Anterior cingulate cortex (tissue), 58 donors: ENCODE measurements around the gene TBCK.

Experiments
- DNase-seq, 58 donors: peaks; one replicate each; lab custom pipeline; 2025; lab: John Stamatoyannopoulos, UW

TBCK gene

DNA sequence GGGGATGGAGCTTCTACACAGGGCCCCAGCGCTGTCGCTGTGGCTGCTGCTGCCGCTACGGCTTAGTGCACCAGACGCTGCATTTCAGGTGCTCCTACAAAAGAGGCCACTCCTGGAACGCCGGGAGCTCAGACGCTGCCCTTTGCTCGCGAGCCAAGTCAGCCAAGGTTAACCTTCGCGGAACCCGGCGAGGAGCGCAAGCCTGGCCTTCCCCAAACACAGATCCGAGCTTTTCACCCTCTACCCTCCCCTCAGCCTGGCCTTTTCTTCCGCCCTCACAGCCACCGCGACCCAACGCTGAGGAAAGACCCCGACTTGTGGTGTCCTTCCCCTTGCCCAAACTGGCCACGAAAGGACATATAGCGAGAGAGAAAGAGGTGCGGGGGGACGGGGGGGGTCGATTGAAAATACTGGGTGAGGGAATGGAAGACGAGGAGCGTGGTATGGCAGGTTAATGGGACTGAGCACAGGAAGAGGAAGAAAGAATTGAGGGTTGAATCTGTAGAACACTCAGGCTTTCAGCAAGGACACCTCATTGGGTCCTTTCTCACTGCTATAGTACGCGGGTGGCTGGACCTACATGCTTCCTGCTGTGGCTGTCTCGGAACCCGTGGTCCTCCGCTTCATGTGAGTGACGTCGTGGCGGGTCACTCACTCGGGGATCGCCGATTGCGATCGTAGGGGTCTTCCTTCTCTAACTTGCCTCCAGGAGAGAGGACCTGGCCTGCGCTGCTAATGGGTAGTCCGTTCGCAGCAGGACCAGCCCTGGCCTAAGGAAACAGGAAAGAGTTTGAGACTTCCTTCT, at the start of gene TBCK, which contains the start of gene AIMP1:
TSS of gene TBCK (minus strand) at position 242 of the 805 bp plus-strand sequence. CDS start 7,249 bp downstream, outside the sequence.
TSS of gene AIMP1 (plus strand) at position 583 of the 805 bp plus-strand sequence. CDS start 8,460 bp downstream, outside the sequence.
- peak; percentile 67 to 97 (median 87) for DNase-seq

DNA sequence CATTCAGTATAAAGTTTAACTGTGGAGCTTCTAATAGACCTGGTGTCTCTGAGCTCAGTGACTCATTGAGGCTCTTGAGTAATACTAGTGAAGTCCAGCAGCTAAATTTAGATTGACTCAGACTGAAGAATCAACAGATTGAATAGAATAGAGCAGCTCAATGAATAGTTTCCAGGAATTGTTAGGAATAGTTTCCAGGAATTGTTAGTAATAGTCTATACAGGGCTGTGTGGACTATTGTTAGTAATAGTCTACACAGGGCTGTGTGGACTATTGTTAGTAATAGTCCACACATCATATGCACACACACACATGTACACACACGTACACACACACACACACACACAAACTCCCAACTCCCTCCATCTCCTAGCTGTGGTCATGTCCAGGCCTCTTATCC, 49.6 kb upstream of the TBCK start:
- peak in 1 of 58 donors; percentile 1 for DNase-seq

DNA sequence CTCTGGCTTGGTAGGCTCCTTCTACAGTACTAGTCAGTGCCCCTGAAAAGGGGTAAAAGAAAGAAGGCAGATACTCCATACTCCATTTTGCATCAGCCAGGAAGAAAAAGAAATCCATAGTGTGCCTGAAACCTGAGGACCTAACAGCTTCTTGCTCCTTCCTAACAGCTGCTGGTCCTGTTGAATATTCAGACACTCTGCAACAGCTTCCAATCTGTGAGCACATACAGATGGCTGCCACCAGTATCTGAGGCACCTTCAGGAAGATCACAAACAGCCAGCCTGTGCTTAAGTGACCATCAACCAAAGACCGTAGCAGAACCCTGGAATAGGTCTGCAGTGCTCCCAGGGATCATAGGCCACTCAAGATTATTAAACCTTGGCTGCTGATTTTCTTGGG, 48.3 kb upstream of the TBCK start:
- DNase-seq: no peak

DNA sequence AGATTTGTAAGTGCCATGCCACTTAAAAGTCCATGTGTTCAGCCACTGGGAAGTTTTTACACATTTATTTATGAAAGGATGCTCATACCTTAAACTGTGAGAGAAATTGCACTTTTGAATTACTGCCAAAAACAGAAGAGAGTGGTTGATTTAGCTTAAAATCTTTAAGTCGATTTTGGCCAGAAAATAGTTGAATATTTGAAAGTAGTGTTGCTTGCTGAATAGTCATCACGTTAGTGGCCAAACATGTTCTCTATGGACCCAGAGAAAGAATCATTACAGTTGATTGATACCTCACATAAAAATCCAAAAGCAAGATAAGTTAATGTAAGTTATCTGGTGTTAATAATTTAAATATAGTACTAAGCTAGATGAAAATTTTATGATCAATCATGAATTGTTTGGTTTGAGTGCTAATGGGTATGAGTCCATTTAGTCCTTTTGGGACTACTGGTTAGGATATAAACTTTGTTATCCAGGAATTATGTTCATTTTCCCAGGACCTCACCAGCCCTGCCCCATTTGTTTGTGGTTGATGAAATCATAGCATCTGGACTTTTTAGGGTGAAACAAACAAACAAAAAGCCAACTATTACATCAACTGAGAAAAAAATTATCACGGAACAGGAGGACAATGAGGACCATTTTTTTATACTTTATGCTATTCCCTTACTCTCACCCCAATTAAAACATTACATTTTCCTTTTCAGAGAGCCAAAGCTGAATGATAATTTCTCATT, 46.2 kb upstream of the TBCK start:
- DNase-seq: no peak

DNA sequence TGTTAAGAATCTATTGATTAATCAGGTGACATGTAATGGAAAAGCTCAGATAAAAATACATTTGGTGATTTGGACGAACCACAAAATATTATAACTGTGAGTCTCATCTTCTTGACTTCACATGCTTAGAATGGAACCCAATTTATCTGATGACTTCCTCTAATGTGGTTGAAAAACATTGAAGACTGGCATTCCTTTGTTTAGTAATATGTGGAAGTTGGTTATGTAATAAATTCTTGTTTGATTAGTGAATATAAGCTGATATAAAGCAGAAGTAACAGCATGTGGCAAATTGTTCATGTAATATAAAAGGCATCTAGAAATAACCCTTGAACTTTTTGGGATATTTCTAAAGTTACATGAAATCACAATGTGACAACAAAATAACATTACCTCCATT, 42.9 kb upstream of the TBCK start:
- no peak for DNase-seq

DNA sequence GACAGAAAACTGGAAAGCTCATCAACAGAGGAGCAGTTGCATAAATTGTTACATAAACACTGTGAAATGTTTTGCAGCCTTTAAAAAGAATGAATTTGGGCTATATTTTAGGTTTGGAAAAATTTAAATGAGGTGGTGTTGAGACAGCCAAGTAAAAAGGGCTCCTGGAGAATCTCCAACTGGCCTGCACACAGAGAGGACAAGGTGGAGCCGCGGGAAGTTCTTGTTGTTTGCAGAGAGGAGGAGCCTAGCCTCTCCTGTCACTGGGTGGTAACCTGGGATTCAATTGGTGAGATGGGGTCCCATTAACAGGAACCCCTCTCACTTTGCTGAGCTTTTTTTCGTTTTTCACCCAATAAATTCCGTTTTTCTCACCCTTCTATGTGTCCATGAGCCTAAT, 39.2 kb upstream of the TBCK start:
- DNase-seq: peak in 6 of 58 donors; percentile 1 to 4 (median 2)

DNA sequence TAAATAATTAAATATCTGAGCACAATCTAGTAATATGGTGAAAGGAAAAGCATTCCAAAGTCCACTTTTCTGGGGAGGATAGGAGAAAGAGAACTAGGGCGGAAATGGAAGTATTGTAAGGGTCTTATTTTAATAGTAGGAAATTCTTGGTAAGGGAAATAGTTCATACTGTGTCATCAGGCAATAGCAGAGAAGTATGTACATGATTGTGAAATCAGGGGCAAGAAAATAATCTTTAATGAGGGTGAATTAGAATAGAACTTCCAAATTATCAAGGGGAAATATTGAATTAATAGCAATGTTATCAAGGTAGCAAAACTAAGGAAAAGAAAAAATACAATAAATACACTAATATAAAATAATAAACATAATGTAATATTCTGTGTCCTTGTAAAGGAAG, 37.8 kb upstream of the TBCK start:
- DNase-seq: no peak

DNA sequence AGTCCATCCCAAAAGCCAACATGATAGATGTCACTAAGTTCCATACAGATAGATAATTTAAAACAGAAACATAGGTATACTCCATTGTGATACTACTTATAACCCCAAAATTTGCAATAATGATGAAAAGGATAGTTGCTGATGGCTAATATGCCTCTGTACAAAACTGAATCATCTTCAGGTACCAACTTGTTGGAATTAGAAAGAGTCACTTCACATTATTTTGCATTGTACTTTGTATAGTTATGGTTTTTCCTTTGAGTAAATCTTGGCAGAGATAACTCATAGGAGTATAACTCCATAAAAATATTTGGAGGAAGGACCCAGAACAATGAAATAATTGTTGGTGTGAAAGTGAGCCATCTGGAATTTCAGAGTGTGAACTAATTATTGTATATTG, 35.0 kb upstream of the TBCK start:
- no peak for DNase-seq

DNA sequence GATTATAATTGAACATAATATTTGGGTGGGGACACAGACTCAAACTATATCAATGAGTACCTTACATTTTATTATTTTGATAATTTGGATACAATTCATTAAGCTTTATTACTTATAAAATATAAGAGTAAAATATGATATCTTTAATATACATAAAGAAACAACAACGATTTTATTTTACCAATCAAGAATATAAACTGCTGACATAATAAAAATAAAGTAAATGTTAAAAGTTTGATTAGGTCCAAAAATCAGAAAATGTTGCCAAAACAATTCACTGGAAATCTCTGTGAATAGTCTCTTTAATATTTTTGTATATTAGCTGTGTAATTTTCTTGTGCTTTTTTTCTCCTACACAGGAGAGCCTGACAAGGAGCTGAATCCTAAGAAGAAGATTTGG, 31.2 kb upstream of the TBCK start:
- DNase-seq: no peak

DNA sequence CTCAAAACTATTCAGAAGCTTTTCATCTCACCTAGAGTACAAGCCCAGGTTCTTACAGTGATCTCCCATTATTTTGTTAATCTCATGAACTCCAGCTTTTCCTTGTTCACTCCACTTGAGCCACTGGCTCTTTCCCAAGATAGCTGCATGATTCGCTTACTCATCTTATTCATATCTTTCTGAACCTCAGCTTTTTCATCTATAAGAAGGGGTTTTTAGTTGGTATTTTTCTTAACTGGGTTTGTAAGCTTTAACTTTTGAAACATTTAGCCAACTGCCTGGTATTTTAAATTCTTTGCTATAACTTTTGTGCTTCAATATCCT, 28.6 kb upstream of the TBCK start:
- DNase-seq: no peak

DNA sequence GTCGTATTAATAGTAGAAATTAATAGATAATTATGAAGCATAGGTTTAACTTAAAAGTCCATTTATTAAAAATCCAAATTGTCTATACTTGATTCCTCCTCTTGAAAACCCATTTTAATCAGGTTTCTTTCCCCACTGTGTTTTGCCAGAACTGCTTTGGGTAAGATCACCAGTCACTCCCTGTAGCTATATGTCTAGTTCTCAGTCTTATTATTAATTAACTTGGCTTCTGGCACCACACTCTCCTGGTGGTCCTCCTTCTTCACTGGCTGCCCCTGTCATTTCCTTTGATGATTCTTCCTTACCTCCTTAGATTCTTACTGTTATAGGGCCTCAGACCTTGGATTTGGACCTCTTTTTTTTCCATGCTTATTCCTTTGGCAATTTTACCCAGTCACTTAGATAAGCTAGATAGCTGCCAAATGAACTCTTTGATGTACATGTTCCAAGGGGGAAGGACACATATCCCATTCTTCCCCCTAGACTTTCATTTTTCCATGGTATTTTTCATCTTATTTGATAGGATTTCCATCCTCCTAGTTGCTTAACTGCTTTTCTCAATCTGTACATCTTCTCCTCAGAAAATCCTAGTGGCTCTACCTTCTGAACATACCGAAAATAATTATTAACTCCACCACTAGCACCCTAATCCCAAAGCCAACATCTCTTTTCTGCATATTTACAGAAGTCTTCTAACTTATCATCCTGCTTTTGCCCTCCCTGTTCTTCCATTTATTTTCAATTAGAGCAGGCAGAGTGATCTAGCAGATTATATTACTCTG, 28.0 kb upstream of the TBCK start:
- DNase-seq: no peak

DNA sequence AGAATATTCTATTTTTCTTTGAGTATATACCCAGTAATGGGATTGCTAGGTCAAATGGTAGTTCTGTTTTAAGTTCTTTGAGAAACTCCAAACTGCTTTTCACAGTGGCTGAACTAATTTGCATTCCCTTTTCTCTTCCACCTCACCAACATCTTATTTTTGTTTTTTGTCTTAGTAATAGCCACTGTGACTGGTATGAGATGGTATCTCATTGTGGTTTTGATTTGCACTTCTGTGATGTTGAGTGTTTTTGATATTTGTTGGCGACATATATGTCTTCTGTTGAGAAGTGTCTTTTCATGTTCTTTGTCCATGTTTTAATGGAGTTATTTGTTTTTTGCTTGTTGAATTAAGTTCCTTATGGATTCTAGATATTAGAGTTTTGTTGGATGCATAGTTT, 24.8 kb upstream of the TBCK start:
- DNase-seq: no peak

DNA sequence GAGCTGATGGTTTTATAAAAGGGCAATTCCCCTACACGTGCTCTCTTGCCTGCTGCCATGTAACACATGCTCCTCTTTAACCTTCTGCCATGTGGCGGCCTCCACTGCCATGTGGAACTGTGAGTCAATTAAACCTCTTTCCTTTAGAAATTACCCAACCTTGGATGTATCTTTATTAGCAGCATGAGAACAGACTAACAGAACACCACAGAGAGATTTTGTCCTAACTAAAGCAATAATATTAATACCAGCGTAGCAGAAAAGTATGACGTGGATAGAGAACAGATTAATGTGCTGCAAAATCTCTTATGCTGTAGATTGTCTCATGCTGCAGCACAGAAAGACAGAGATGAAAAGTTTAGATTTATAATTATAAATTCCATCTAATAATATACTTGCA, 23.4 kb upstream of the TBCK start:
- no peak for DNase-seq

DNA sequence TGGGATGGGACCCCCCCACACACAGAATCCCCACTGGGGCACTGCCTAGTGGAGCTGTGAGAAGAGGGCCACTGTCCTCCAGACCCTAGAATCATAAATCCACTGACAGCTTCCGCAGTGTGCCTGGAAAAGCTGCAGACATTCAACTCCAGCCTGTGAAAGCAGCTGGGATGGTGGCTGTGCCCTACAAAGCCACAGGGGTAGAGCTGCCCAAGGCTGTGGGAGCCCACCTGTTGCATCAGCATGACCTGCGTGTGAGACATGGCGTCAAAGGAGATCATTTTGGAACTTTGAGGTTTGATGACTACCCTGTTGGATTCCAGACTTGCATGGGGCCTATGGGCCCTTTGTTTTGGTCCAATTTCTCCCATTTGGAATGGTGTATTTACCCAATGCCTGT, 22.7 kb upstream of the TBCK start:
- no peak for DNase-seq

DNA sequence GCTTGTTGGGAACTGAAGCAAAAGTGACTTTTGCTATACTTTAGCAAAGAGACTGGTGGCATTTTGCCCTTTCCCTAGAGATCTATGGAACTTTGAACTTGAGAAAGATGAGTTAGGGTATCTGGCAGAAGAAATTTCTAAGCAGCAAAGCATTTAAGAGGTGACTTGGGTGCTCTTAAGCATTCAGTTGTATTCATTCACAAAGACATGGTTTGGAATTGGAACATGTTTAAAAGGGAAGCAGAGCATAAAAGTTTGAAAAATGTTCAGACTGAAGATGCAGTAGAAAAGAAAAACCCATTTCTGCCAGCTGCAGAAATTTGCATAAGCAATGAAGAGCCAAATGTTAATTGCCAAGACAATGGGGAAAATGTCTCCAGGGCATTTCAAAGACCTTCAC, 21.9 kb upstream of the TBCK start:
- no peak for DNase-seq

DNA sequence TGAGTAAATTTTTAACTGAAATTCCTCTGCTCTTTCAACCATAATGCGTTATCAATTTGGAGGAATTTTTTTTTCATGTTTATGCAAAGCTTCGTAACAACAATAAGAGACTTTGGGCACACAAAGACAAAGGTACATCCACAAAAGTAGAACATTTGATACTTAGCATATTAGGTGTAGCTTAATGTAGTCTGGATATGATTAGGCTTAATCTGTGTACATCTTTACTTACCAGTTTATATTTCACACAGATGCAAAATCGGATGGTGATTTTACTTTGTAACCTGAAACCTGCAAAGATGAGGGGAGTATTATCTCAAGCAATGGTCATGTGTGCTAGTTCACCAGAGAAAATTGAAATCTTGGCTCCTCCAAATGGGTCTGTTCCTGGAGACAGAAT, 20.6 kb upstream of the TBCK start:
- DNase-seq: no peak

DNA sequence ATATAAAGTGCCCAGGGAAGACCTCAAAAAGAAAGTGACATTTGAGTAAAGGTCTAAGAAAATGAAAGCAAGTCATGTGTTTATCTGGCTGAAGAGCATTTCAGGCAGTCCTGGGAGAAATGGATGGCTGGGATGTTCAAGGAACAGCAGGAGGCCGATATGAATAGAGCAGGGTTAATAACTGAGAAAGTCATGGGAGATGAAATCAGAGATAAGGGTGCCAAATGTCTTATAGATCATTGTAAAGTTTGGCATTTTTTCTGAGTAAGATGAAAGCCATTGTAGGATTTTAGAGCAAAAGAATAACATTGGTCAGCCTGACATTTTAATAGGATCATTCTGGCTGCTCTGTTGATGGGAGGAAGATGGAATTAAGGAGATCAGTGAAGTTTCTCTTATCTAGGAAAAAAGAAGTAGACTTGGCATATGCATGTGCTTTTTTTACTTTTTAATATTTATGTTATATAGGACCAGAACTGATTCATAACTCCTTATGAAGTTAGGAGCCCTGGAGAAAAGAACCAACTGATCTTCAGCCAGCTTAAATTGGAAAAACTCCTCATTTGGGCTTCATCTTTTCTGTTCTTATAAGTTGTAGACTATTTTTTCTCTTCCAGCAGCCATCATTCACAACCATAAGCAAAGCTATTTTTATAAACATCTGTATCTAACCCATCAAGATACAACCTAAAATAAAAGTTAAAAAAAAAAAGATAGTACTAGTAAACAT, 18.9 kb upstream of the TBCK start:
- DNase-seq: no peak

DNA sequence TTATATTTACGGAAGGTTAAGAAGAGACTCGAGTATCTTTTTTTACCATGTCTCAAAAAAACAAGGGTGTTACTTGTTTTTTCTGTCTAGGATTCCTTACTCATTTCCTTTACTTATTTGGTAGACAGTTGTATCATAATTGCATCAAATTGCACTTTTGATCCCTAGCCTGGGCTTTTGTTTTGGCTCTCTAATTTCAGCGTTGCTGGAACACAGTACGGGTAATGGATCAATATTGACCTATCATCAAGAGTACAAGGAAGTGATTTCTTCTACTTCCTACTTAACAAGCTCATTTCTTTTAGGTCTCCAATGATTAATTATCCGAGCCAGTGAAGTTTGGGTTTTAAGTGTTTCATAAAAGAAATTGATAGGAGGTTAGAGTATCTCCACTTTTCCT, 17.2 kb upstream of the TBCK start:
- no peak for DNase-seq

DNA sequence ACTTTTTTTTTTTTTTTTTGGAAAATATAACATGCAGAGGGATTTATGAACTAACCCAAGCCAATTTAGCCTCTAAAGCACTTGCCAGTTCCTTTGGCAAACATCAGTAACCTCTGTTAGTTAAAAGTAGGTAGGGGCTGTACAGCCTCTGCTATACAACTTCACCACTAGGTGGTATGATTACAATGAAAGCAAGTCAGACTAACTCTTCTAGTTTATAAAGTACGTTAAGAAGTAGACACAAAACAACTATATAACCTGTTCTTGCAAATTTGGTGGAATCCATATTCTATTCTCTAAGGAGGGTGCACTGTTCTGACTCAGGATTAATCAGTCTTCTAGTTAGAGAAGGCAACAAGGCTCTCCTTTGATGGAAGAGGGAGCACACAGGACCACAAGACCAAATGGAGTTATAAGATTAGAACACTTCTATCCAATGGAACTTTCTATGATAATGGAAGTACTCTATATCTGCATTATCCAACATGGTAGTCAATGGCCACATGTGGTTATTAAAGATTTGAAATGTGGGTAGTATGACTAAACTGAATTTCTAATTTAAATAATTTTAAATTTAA, 13.1 kb upstream of the TBCK start:
- peak in 1 of 58 donors; percentile 1 for DNase-seq

DNA sequence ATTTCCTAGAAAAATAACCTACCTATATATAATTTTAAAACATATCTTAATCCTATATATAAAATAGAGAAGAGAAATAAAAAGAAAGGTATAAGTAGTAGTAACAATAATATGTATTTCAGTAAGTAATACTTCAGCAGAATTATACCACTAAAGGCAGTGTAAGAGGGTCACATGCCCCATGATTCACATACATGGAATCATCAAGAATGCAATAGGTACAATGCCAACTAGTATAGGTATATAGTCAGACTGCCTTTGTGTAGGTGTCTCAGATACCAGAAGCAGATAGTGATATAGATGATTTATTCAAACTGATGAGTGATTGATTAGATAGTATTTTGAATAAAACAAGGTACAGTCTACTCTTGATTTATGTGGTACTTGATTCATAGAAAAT, 9.8 kb upstream of the TBCK start:
- no peak for DNase-seq
